ENCODE measurements around the gene HOXD10.

HOXD10 gene

DNA sequence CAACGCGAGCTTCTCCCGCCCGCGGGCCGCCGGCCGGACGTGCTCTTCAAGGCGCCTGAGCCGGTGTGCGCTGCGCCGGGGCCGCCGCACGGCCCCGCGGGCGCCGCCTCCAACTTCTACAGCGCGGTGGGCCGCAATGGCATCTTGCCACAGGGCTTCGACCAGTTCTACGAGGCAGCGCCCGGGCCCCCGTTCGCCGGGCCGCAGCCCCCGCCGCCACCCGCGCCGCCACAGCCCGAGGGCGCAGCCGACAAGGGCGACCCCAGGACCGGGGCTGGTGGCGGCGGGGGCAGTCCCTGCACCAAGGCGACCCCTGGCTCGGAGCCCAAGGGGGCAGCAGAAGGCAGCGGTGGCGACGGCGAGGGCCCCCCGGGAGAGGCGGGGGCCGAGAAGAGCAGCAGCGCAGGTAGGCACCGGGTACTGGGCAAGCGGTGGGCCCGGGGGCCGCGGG, 8.8 kb upstream of the HOXD10 start:
- DNase-seq: peak; percentile 48

DNA sequence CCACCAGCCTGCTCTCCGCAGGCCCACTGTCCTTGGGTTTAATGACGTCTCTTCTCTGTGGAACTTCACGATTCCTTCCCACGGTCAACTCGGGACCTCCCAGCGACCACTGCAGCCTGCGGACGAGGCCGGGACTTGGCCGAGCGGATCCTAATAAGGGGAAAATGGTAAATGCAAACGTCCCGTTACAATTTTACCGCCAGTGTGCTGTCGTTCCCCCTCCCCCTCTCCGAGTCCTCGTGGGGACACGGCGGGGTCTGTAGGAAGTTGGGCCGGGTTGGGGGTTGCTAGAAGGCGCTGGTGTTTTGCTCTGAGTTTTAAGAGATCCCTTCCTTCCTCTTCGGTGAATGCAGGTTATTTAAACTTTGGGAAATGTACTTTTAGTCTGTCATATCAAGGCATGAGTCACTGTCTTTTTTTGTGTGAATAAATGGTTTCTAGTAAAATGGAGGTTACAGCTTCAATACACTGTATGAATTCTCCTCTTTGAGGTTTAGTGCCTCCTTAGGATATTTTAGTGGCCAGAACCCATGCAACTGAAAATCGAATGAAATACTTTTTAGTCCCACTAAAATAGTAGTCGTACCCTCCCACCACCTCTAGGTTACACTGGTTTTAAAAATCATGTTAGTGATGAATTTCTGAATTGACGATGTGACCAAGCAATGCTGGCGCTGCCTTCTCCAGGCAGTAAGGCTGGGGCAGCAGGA, 7.2 kb upstream of the HOXD10 start:
- peak; percentile 43 for DNase-seq

DNA sequence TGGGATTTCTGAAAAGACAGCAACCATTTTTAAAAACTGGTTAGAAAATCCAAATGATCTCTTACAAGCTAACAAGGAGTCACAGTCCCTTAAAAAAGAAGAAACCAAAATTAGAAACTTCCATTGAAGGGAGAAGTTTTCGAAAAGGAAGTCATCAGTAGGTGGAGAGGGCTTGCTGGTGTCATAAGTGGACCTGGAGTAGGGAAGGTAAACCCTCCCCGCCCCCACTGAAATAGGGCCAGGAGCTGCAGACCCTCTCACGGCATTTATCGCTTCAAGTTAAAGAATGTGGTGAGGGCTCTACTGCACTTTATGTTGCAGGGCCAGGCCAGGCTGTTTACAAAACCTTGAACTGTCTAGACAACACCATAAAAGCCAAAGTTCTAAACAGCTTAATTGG, 6.6 kb upstream of the HOXD10 start:
- no peak for DNase-seq

DNA sequence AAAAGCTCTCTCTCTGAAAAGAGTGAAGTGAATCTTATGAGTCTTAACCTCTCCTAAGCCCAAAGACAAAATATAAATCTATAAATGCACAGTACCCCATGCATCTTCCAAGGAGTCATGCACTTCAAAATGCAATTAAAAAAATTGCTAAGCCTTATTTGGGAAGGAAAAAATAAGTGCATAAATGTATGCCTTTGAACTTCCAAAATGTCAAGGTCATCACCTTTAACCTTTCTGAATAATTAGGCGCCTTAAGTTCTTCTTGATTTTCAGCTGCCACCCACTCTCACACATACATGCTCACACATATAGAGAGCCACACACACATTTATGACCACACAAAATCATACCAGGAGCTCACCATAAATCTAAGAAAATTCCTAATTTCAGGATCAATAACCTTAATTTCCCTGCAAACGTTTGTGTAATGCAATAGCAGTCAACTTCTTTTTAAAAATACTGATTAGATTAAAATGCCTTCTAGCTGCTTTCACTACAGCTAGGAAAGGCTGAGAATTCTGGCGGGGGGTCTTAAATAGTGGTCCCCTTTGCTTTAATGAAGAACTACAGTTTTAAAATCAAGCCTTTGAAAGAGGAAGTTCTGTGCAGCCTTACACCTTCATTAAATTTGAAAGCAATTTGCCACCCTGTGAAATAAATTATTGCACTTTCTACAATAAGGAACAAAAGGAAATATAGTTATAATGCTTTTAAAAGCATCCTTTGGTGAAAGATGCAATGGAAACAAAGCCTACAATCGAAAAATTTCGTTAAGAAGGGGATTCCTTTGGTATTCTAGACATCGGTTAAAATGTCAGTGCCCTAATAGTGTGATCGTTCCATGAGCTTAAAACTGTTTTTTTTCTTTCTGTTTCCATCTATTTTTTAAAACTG, 5.9 kb upstream of the HOXD10 start:
- no peak for DNase-seq

DNA sequence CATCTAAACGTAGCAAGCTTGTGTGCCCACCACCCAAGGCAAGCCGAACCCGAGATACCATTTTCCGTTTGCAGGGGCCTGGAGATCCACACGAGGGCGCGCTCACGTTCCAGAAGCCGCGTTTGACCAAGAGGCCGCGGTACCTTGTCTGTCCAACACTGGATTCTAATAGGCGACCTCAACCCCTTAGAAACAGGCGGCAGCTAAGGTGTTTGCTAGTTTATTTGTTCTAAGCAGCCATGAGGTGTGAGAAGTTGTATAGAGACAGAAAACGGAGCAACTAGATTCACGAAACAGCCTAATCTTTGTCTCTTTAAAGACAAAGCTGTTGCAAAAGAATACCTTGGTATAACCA, 5.3 kb upstream of the HOXD10 start:
- DNase-seq: no peak

DNA sequence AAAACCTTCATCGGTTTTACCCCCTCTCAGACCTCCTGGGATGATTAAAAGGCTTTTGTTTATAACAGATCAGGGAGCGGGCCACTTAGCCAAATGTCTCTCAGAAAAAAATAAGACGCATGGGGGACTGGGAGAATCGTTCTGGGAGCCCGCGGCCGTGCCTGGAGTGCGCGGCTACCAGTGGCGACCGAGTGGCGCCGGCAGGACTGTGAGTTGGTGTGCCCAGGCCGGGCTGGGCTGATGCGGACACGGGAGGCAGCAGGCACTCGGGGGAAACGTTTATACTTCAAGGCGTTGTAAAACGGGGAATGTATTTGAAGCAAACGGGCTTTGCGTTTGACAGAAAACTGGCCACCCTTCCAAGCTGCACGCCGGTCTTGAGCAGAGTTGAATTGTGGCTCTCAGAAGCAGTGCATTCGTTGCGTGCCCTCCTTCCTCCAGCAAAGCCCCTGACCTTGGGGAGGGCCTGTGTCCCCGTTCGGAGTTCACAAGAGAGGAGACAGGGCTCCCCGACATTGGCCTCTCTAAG, 4.7 kb upstream of the HOXD10 start:
- DNase-seq: no peak

DNA sequence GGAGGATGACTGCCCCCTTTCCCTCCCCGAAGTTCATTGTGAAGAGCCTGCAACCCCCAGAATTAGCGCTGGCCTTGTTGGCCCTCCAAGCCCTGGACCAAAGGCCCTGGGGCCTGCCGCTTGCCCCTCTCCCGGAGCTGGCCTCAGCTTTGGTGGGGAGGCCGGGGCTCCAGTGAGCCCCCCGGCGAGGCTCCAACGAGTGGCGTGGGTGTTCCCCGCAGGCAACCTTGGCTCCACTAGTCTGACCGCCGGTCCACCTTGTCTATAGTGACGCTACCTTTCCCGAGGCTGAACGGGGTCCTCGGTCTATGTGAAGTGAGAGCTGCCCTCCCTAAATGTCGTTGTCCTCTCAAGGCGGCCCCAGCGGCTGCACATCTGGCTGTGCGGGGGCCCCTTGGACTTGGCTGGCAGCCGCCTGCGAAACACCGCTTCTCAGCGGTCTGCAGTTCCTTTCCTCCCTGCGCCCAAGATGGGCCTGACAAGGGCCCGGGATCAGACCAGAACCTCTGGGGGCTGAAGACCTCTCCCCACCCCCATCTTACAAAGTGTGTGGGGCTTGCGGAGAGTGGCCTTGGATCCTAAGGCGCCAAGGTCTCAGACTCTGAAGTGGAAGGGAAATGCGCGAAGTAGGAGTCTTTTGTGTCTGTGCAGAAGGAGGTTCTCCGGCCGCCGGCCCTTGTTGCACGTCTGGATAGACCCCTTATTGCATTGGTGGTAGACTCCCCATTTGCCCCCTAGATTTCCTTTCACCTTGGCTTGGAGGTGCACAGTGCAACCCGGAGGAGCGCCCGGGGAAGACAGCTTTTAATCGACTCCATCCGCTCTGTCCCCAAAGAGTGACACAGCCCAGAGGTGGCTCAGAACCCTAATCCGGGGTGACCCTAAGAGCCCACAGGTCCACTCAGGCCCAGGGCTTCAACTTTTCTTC, 3.9 kb upstream of the HOXD10 start:
- peak; percentile 44 for DNase-seq

DNA sequence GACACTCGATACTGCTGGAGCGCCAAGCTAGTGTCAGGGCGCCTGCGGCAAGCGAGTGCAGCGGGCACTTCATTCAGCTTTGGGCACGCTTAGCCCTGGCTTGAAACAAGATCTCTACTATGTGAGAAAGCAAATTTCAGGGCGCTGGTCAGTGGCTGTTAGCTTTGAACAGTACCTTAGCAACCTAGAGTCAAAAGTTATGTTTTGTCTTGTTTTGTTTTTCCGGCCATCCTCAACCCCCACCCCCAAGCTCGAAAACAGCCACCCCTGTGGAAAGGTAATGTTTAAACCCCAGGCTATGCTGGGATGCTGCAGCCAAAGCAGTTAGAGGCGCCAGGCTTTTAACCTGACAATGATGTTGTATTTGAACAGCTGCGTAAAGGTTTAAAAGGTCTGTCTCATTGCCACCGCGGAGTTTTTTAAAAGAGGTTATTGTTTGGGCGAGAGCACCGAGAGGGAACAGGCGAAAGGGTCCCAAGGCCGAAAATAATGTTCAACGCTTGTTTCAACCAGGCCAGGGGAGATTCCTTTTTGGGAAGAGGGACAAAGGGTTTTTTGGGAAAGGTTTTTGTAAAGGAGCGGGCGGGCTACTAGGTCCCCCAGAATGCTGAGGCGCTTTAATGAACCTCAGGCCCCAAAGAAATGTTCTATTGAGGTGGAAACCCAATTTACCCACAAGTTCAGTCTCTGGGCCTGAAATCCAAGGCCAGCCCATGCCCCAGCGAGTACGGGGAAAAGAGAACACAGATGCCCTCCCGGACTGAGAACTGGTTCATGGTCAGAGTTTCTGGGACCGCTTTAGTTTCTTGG, 2.3 kb upstream of the HOXD10 start:
- peak; percentile 23 for DNase-seq

DNA sequence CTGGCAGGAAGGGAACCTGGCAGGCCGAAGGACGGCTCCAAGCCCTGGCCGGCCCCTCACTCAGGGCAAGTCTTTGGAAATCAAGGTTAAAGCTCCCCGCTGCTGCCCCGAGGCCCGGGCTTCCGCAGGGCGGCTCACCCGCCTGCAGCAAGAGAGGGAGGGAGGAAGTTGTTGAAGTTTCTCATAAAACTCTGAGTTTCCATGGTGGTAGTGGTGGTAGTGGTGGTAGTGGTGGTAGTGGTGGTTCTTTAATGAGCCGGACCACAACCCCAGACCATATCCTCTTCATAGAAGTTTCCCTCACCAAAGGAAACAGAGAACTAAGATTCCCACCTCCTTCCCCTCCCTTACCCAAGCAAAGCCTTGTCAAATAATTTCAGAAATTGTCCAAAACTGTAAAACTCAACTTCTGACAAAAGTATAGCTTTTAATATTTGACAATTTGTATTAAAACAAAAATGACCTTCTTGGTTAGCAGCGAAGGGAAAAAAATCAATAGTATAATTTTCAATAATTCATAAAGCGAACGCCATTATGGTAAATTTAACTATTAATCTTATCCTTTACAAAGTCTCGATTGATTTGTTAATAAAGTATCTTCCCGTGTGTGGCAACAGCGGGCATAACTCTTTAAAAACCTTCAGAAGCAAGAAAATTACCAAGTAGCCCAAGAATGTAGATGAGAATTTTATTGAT, 1.5 kb upstream of the HOXD10 start:
- DNase-seq: peak; percentile 48

DNA sequence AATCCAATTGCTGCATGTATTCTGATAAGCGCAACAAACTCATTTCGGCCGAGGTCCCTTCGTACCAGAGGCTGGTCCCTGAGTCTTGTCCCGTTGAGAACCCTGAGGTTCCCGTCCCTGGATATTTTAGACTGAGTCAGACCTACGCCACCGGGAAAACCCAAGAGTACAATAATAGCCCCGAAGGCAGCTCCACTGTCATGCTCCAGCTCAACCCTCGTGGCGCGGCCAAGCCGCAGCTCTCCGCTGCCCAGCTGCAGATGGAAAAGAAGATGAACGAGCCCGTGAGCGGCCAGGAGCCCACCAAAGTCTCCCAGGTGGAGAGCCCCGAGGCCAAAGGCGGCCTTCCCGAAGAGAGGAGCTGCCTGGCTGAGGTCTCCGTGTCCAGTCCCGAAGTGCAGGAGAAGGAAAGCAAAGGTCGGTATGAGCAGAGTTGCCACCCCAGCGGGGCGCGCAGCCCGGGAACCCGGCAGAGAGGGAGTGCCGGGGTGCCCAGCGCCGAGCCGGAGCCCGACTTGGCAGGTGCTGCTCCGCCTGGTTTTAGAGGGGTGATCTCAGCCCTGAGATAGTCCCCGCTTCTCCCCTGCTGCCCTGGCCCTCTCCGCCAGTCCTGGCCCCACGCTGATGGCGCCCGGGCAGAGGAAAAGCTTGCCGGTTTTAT, 714 bp downstream of the HOXD10 start:
- no peak for DNase-seq

DNA sequence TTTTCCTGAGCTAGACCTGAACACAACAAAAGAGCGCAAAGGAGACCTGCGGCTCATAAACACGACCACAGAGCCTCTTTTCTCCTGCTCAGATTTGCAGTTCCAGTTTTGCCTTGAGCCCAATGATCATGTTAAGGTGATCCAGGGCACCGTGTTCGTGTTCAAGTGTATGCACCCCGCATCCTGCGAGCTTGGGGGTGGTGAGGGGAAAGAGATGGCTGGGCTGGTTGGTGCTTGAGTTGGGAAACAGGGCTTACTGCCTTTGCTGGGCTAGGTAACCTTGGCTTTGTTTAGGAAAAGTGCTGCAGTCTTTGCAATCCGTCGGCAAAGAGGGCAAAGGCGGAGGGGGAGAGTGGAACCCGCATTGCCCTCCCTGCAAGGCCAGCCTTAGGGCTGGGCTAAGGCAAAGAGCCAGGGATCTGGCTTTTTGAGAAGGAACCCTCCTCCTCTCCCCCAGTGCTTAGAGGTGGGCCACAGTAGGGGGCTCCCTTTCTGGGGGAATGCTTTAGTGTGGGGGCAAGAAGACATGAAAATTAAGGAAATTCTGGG, 1.3 kb downstream of the HOXD10 start:
- DNase-seq: no peak

DNA sequence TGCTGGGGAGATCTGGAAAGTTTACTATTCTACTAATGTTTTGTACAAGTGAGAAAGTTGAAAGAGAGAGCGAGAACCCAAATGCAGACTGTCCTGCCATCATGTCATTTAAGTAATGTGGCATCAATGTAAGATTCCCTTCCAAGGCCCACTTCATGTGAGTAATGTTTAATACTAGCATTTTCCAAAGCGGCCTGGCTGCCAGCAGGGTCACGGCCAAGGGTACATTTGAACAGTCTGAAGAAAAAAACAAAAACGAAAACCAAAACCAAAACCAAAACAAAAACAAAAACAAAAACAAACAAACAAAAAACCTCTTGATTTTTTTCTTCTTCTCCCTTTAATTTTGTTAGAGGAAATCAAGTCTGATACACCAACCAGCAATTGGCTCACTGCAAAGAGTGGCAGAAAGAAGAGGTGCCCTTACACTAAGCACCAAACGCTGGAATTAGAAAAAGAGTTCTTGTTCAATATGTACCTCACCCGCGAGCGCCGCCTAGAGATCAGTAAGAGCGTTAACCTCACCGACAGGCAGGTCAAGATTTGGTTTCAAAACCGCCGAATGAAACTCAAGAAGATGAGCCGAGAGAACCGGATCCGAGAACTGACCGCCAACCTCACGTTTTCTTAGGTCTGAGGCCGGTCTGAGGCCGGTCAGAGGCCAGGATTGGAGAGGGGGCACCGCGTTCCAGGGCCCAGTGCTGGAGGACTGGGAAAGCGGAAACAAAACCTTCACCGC, 2.2 kb downstream of the HOXD10 start:
- no peak for DNase-seq

DNA sequence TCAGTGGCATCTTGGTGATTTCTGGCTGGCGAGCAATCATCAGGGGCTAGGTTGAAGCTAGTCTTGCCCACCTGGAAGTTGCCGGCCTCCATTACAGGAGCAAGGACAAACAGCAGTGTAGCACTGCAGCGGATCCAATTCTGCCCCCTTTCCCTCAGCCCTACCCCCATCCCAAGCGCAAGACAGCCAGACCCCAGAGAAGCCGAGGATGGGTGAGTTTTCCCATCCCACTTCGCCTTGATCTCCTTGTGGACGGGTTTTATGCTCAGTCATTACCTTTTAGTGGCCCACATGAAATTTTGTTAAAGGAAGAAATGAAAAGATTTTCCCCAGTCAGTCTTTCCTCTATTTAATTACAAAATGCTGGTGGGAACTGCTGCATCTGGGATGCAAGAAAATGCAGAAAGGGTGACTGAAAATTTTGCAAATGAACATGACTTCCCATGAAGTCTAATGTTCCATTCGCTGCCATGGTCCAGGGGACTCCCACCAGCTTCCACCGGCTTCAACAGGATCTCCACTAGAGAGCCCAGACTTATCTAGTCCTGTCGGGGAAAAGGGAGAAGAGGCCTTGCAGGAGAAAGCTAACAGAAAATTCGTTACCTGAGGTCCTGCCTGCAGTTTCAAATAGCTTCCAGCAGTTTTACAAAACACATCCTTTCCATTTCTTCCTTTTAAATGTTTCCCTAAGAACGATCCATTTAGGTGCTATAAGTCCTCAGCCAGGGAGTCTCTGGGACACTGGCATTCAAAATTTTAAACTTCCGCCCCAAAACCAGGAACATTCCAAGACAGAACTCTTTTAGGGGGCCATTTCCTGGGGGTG, 4.0 kb downstream of the HOXD10 start:
- DNase-seq: no peak

DNA sequence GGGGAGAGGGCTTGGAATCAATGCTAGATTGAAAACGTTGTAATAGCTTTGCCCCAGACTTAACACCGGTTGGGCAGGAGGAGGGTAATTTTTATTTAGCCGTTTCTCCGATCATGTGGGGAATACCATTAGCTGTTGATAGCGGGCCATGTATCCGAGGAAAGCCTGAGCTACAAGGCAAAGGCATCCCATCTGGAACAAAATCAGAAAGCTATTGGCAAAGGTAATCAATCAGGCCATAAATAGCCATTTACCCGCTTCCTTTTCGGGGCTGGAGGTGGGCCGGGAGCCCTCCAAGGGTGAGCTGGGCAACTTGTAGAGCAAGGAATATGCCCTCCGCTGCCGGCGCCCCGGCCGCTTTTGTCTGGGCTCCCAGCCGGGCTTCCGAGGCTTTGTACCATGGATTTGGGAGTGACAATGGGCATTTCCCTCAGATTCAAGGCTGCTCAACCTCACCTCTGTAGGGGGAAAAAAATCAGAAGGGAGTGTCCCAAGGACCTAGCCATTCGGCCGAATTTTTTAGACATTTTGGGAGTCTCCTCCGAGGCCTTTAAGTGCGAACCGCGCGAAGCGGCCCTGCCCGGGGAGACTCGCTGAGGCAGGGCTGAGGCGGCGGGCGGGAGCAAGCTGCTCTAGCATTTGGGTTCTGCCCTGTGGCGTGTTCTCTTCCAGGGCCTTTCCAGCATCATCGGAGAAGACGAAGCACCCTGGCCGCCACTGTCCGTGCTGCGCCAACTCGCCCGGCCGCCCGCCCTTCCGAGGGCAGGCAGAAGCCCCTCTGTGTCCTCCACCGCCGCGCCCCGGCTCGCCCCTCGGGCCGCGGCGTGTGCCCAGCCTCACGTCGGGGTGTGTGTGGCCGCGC, 4.8 kb downstream of the HOXD10 start:
- DNase-seq: peak; percentile 43

DNA sequence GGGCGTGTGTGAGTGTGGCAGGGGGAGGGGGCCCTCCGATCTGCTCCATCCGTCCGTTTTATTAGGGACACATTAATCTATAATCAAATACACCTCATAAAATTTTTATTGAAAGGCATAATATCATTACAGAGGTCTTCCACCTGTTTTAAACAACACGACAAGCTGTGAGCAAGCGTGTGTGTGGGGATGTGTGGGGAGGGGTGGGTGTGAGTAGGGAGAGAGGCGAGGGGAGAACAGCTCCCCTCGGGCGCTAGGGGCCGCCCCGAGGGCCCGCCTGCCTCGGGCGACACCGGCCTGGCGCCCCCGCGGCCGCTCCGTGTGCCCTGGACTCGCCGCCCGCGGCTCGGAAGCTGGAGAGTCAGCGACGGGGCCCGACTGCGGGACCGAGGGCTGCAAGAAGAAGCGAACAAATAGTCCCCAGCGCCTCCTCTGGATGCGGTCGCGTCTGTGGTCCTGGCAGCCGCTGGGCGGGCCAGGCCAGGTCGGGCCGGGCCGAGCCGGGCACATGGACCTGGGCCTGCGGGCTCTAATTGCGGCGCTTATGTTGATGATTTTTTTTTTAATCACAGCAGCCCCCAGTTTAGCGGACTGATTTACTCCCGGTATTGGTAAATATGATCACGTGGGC, 5.6 kb downstream of the HOXD10 start:
- peak; percentile 61 for DNase-seq

DNA sequence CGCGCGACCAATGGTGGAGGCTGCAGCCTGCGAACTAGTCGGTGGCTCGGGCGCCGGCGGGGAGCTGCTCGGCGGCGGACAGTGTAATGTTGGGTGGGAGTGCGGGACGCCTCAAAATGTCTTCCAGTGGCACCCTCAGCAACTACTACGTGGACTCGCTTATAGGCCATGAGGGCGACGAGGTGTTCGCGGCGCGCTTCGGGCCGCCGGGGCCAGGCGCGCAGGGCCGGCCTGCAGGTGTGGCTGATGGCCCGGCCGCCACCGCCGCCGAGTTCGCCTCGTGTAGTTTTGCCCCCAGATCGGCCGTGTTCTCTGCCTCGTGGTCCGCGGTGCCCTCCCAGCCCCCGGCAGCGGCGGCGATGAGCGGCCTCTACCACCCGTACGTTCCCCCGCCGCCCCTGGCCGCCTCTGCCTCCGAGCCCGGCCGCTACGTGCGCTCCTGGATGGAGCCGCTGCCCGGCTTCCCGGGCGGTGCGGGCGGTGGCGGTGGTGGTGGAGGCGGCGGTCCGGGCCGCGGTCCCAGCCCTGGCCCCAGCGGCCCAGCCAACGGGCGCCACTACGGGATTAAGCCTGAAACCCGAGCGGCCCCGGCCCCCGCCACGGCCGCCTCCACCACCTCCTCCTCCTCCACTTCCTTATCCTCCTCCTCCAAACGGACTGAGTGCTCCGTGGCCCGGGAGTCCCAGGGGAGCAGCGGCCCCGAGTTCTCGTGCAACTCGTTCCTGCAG, 6.3 kb downstream of the HOXD10 start, which contains the start of gene HOXD9:
Gene HOXD9 (plus strand): TSS at position 37 of the 728 bp plus-strand sequence. CDS start 50 bp downstream, at position 87.
- DNase-seq: peak; percentile 53
